ENCODE results near the gene ZNF883.

- TF ChIP-seq CTCF (IDR thresholded peaks at IDR 0.05): no peak
- no peak for TF ChIP-seq POLR2A (IDR thresholded peaks at IDR 0.05)
Measured at GRCh38 chr9:112917987-112918362, 94.0 kb downstream of the ZNF883 start.

Data from adrenal gland (tissue), 5 donors.